ENCODE measurements around the gene MORN4.

- no peak for TF ChIP-seq CTCF (optimal IDR thresholded peaks at IDR 0.05 in 1 of 3, IDR thresholded peaks at IDR 0.05 in 1 of 3, conservative IDR thresholded peaks at IDR 0.05 in 1 of 3; ENCODE audit: extremely low read depth in 1 of 3, insufficient read depth in 2 of 3, low read length in 3 of 3)
- TF ChIP-seq EZH2 (IDR thresholded peaks at IDR 0.05; ENCODE audit: low read length), result no peak
Observed at GRCh38 chr10:97584798-97585438, 48.4 kb downstream of the MORN4 start.
